H1 (cell line): ENCODE results near the gene METRN. TPM values are rescaled to one million over a fixed set of nuclear protein-coding genes. Genes with fewer than 3 reads are reported as not detected.

Experiments
- CTCF ChIA-PET: fragments of 300-600 bp; sonication (Branson Sonifier 250); formaldehyde crosslinking; loops from one replicate; lab custom pipeline; 2021; ENCODE audit not compliant: partially characterized antibody; lab: Charles Lee
- POLR2A ChIA-PET: fragments of 300-600 bp; sonication (Branson Sonifier 250); formaldehyde crosslinking; loops from one replicate; lab custom pipeline; 2021; ENCODE audit warnings: inconsistent platforms; ENCODE audit not compliant: partially characterized antibody; lab: Charles Lee
- DNase-seq, 2 experiments: peaks; one replicate each; pipeline versions ENCODE4 v3.0.0 to v3.0.0-alpha.2; 2010 to 2022; ENCODE audit warnings: low spot score in 2 of 2, low read depth in 1 of 2, mixed read lengths in 1 of 2
- FAIRE-seq: peaks from 2 replicates; lab custom pipeline; 2011; peaks lifted over from hg19 to GRCh38; lab: Jason Lieb, UNC
- H2AFZ ChIP-seq: 2 replicates; pipeline ENCODE4 v1.8.1; 2012; ENCODE audit warnings: low read length, inconsistent platforms
- H2AK5ac ChIP-seq: 2 replicates; pipeline ENCODE4 v1.6.1; 2013; ENCODE audit warnings: low read depth, low read length
- H2BK120ac ChIP-seq: replicated peaks from 2 replicates; pipeline ENCODE3; 2013; ENCODE audit warnings: low read depth, low read length, inconsistent platforms
- H2BK12ac ChIP-seq: 2 replicates; pipeline ENCODE4 v1.6.1; 2013; ENCODE audit warnings: low read depth, low read length
- H2BK15ac ChIP-seq: 2 replicates; pipeline ENCODE4 v1.6.1; 2013; ENCODE audit warnings: low read length
- H2BK20ac ChIP-seq: 2 replicates; pipeline ENCODE4 v1.6.1; 2013; ENCODE audit warnings: low read length
- H2BK5ac ChIP-seq: 2 replicates; pipeline ENCODE4 v1.6.1; 2013; ENCODE audit warnings: low read depth, low read length
- H3K14ac ChIP-seq: 2 replicates; pipeline ENCODE4 v1.6.1; 2013; ENCODE audit warnings: inconsistent platforms; ENCODE audit not compliant: insufficient read length
- H3K18ac ChIP-seq: 2 replicates; pipeline ENCODE4 v1.6.1; 2013; ENCODE audit warnings: low read length; ENCODE audit errors: extremely low read depth
- H3K23ac ChIP-seq: 2 replicates; pipeline ENCODE4 v1.6.1; 2013; ENCODE audit warnings: inconsistent platforms; ENCODE audit not compliant: insufficient read length
- H3K23me2 ChIP-seq: 2 replicates; pipeline ENCODE4 v1.6.1; 2013; ENCODE audit warnings: low read depth, low read length
- H3K27ac ChIP-seq: 2 replicates; pipeline ENCODE4 v1.6.1; 2011; ENCODE audit warnings: low read depth, low read length, inconsistent platforms
- H3K27me3 ChIP-seq, 4 experiments: replicated peaks in 1 of 4; 1 replicate in 1 of 4; 2 replicates in 3 of 4; pipeline versions ENCODE4 v1.6.1 to v1.8.1; 2011 to 2013; ENCODE audit warnings: low read length in 3 of 4, mild to moderate bottlenecking in 3 of 4, inconsistent platforms in 2 of 4, mixed read lengths in 2 of 4, moderate library complexity in 1 of 4; ENCODE audit not compliant: control insufficient read depth in 3 of 4, insufficient read depth in 3 of 4; ENCODE audit errors: extremely low read depth in 1 of 4
- H3K36me3 ChIP-seq, 4 experiments: 2 replicates each; pipeline versions ENCODE4 v1.6.1 to v1.8.1; 2011 to 2013; ENCODE audit warnings: mild to moderate bottlenecking in 4 of 4, low read length in 3 of 4, moderate library complexity in 2 of 4, control low read depth in 1 of 4, inconsistent platforms in 1 of 4; ENCODE audit not compliant: insufficient read depth in 4 of 4, control insufficient read depth in 2 of 4
- H3K4ac ChIP-seq: replicated peaks from 2 replicates; pipeline ENCODE3; 2013; ENCODE audit warnings: low read length, low read depth, mixed read lengths, inconsistent platforms; ENCODE audit not compliant: insufficient read length
- H3K4me1 ChIP-seq, 4 experiments: replicated peaks in 1 of 4; 1 replicate in 1 of 4; 2 replicates in 3 of 4; pipeline versions ENCODE4 v1.6.1 to v1.8.1; 2011 to 2013; ENCODE audit warnings: low read length in 3 of 4, inconsistent platforms in 2 of 4, mixed read lengths in 1 of 4; ENCODE audit not compliant: insufficient read depth in 4 of 4, control insufficient read depth in 3 of 4
- H3K4me2 ChIP-seq, 2 experiments: 2 replicates each; pipeline versions ENCODE4 v1.6.1 to v1.8.1; 2011 to 2013; ENCODE audit warnings: low read depth in 2 of 2, low read length in 2 of 2, control low read depth in 1 of 2, inconsistent platforms in 1 of 2, mild to moderate bottlenecking in 1 of 2; ENCODE audit not compliant: insufficient read depth in 1 of 2
- H3K4me3 ChIP-seq, 4 experiments: fragments of 200-600, 300-600 bp in 1 of 4; sonication (generic), shearing (Covaris generic), sonication (Bioruptor Twin) in 1 of 4; 2 replicates each; pipeline versions ENCODE4 v1.5.1 to v1.8.1; 2011 to 2016; ENCODE audit warnings: low read length in 4 of 4, low read depth in 3 of 4, control low read depth in 2 of 4, inconsistent platforms in 2 of 4, mild to moderate bottlenecking in 2 of 4, mixed read lengths in 1 of 4, moderate library complexity in 1 of 4; ENCODE audit not compliant: insufficient read depth in 2 of 4; ENCODE audit errors: extremely low read depth in 1 of 4
- H3K56ac ChIP-seq: replicated peaks from 2 replicates; pipeline ENCODE3; 2013; ENCODE audit warnings: low read depth, mild to moderate bottlenecking, mixed read lengths, low read length, inconsistent platforms; ENCODE audit not compliant: insufficient read length
- H3K79me1 ChIP-seq: 2 replicates; pipeline ENCODE4 v1.6.1; 2013; ENCODE audit warnings: low read depth, low read length, control low read depth
- H3K79me2 ChIP-seq, 2 experiments: 2 replicates each; pipeline versions ENCODE4 v1.6.1 to v1.8.1; 2012 to 2013; ENCODE audit warnings: low read length in 2 of 2, mild to moderate bottlenecking in 2 of 2, inconsistent platforms in 1 of 2; ENCODE audit not compliant: insufficient read depth in 2 of 2, control insufficient read depth in 1 of 2
- H3K9ac ChIP-seq, 4 experiments: replicated peaks in 1 of 4; 1 replicate in 1 of 4; 2 replicates in 3 of 4; pipeline versions ENCODE4 v1.6.1 to v1.8.1; 2011 to 2013; ENCODE audit warnings: low read depth in 3 of 4, low read length in 3 of 4, control low read depth in 2 of 4, mild to moderate bottlenecking in 2 of 4, moderate library complexity in 2 of 4, inconsistent platforms in 1 of 4; ENCODE audit errors: extremely low read depth in 1 of 4
- H3K9me3 ChIP-seq, 2 experiments: 2 replicates each; pipeline versions ENCODE4 v1.6.1 to v1.8.1; 2012 to 2013; ENCODE audit warnings: mild to moderate bottlenecking in 2 of 2, moderate library complexity in 2 of 2, control low read depth in 1 of 2, inconsistent platforms in 1 of 2, low read depth in 1 of 2, low read length in 1 of 2, mixed read lengths in 1 of 2; ENCODE audit not compliant: insufficient read depth in 2 of 2
- H4K20me1 ChIP-seq, 2 experiments: replicated peaks in 1 of 2; 2 replicates each; pipeline versions ENCODE3 to v1.8.1; 2011 to 2013; ENCODE audit warnings: inconsistent platforms in 2 of 2, low read length in 2 of 2, mild to moderate bottlenecking in 1 of 2; ENCODE audit not compliant: insufficient read depth in 2 of 2, control insufficient read depth in 1 of 2
- H4K5ac ChIP-seq: 2 replicates; pipeline ENCODE4 v1.6.1; 2013; ENCODE audit warnings: low read length, low read depth, mixed read lengths, inconsistent platforms; ENCODE audit not compliant: insufficient read length
- H4K8ac ChIP-seq: 2 replicates; pipeline ENCODE4 v1.8.0; 2013; ENCODE audit warnings: mild to moderate bottlenecking, moderate library complexity, low read length, inconsistent platforms; ENCODE audit not compliant: insufficient read depth; ENCODE audit errors: extremely low read depth
- H4K91ac ChIP-seq: replicated peaks from 2 replicates; pipeline ENCODE3; 2013; ENCODE audit warnings: low read length, mixed read lengths, inconsistent platforms; ENCODE audit not compliant: insufficient read length
- CHD2 ChIP-seq: IDR thresholded peaks from 2 replicates; pipeline ENCODE4 v1.6.1; 2012; ENCODE audit warnings: low read length, improper control_type of control experiment
- HDAC2 ChIP-seq, 2 experiments: fragments of 300-600 bp in 1 of 2; sonication (generic) in 1 of 2; IDR thresholded peaks; 2 replicates each; pipeline ENCODE4 v1.6.1; 2011 to 2012; ENCODE audit warnings: low read depth in 2 of 2, low read length in 2 of 2, mild to moderate bottlenecking in 2 of 2, moderate library complexity in 2 of 2, borderline replicate concordance in 1 of 2, inconsistent platforms in 1 of 2
- KDM4A ChIP-seq: IDR thresholded peaks from one replicate; pipeline ENCODE4 v1.7.1; 2012; ENCODE audit warnings: low read depth, mild to moderate bottlenecking, moderate library complexity, low read length, inconsistent platforms; ENCODE audit not compliant: severe bottlenecking
- POLR2A ChIP-seq, 2 experiments: IDR thresholded peaks; 1 replicate in 1 of 2; 2 replicates in 1 of 2; pipeline ENCODE4 v1.6.1; 2011; ENCODE audit warnings: low read depth in 2 of 2, low read length in 2 of 2, mild to moderate bottlenecking in 2 of 2; ENCODE audit errors: control extremely low read depth in 1 of 2
- SAP30 ChIP-seq: fragments of 300-600 bp; sonication (generic); IDR thresholded peaks from 2 replicates; pipeline ENCODE4 v1.7.1; 2012; ENCODE audit warnings: low read length, moderate library complexity, mild to moderate bottlenecking, inconsistent platforms; ENCODE audit not compliant: insufficient read depth, insufficient replicate concordance
- SIN3A ChIP-seq, 2 experiments: IDR thresholded peaks in 1 of 2; conservative IDR thresholded peaks in 1 of 2; 2 replicates each; pipeline ENCODE4 v1.6.1; 2011 to 2012; ENCODE audit warnings: low read length in 2 of 2, improper control_type of control experiment in 1 of 2, low read depth in 1 of 2, mild to moderate bottlenecking in 1 of 2
- ZNF274 ChIP-seq: IDR thresholded peaks from 2 replicates; pipeline ENCODE4 v1.7.0; 2012; ENCODE audit warnings: low read length, borderline replicate concordance; ENCODE audit errors: extremely low read depth
- WGBS, 2 experiments: shearing (Covaris generic) in 1 of 2; methylation state at CpG; one replicate each; pipeline versions ENCODE4 v1.1.6 to v1.1.7; 2013 to 2015; ENCODE audit warnings: low lambda C conversion rate in 2 of 2, mixed read lengths in 2 of 2, inconsistent platforms in 1 of 2, low coverage in 1 of 2, missing lambda C conversion rate in 1 of 2; ENCODE audit not compliant: insufficient replicate concordance in 2 of 2, insufficient coverage in 1 of 2, insufficient read length in 1 of 2; ENCODE audit errors: extremely low coverage in 1 of 2, missing lambda C conversion rate in 1 of 2; 5-methylcytosine and 5-hydroxymethylcytosine counted together
- polyA plus RNA-seq, 7 experiments: library from polyadenylated mRNA; depleted of rRNA in 3 of 7; stranded (reverse) in 5 of 7; unstranded in 2 of 7; fragments of >200 nt in 5 of 7; fragments of 200-250 nt in 2 of 7; gene quantifications; 1 replicate in 5 of 7; 2 replicates in 1 of 7; 4 replicates in 1 of 7; pipeline versions ENCODE4 v1.2.1 to v1.2.3, GENCODE V29; 2011 to 2013; ENCODE audit warnings: missing spikeins in 2 of 7, mixed read lengths in 2 of 7
- total RNA-seq: library from RNA; stranded (reverse); fragmentation: NEBNext Ultra II Directional; extraction: Animal tissue kit (Norgen Biotek cat#: 25700); gene quantifications from 2 replicates; pipeline ENCODE4 v1.2.1, GENCODE V29; 2021

Gene METRN
- total and polyA plus RNA-seq, 2 of the 8 experiments (the other 6 are each of a cell fraction or from before 2014, with no cell fraction given): 18.7 to 25.8 TPM

GRCh38 chr16:764848-765487 is 50.0 kb downstream of the METRN start:
- Histone ChIP-seq H2BK12ac (no peak overlapping the region), H2BK5ac (no peak overlapping the region), H3K9ac (no peak overlapping the region), H2BK15ac (no peak overlapping the region), H4K8ac (no peak overlapping the region), H3K9me3 (no peaks in the 10 kb centered on the region), H3K27me3 (no peaks in the 10 kb centered on the region), H4K5ac (no peak overlapping the region), H2AK5ac (no peak overlapping the region), H3K23me2 (no peaks in the 10 kb centered on the region; the same call in 1 of the 2 replicates), H3K4me1 (peaks cover 0 to 9% (median 6%) of the 10 kb centered on the region in 4 experiments; a peak in 5 of 7 replicates), H3K4me3 (no peak overlapping the region), H3K36me3 (no peaks in the 10 kb centered on the region), H3K14ac (no peak overlapping the region), H4K20me1 (no peaks in the 10 kb centered on the region), H3K18ac (no peak overlapping the region), H2BK120ac (no peak overlapping the region), H4K91ac (no peak overlapping the region), H3K56ac (no peak overlapping the region), H3K4me2 (no peak overlapping the region), H3K27ac (no peak overlapping the region), H3K79me1 (no peaks in the 10 kb centered on the region), H3K4ac (no peak overlapping the region), H2BK20ac (no peak overlapping the region), H3K79me2 (no peaks in the 10 kb centered on the region), H3K23ac (no peak overlapping the region), H2AFZ (no peak overlapping the region)
- 91% methylated on average over 13 of the region's 38 CpGs; no CpG with 5 or more reads in 1 of the 2 experiments for WGBS, 2 experiments
- ChIA-PET CTCF (interaction anchor here (0.7 to 1.6 kb wide), 2 partner anchors 9 to 19 kb away, joined by 3 read pairs; no protein-coding TSS in a partner anchor), POLR2A (interaction anchor here (1.1 kb wide), 1 partner anchor 45 kb away, joined by 3 read pairs; no protein-coding TSS in a partner anchor)
- TF ChIP-seq ZNF274 (no peak), CHD2 (no peak), POLR2A (IDR thresholded peaks at IDR 0.05; ENCODE audit: control extremely low read depth in 1 of 2, low read depth in 2 of 2, low read length in 2 of 2) (no peak), SIN3A (conservative IDR thresholded peaks at IDR 0.05 in 1 of 2, IDR thresholded peaks at IDR 0.05 in 1 of 2; ENCODE audit: low read depth in 1 of 2, low read length in 2 of 2) (no peak), KDM4A (no peak), SAP30 (no peak), HDAC2 (IDR thresholded peaks at IDR 0.05; ENCODE audit: borderline replicate concordance in 1 of 2, low read depth in 2 of 2, low read length in 2 of 2) (no peak)
- FAIRE-seq: no peak
- DNase-seq: no peak
